ENCODE results near the gene GABRA4. TPM values are rescaled to one million over a fixed set of nuclear protein-coding genes. Genes with fewer than 3 reads are reported as not detected.
A peak's percentile ranks its signal among the peaks of the same experiment; 100 is the strongest.

The GABRA4 gene
- total and polyA plus RNA-seq, 2 donors, result 0.23 to 0.71 TPM

- no peak for DNase-seq (ENCODE audit: low read depth in 6 of 9, low spot score in 9 of 9)
- Histone ChIP-seq H3K27me3 (ENCODE audit: control insufficient read depth in 2 of 2, insufficient read depth in 1 of 2, low read length in 1 of 2) (no peaks in the 10 kb centered on the region), H3K9me3 (ENCODE audit: control insufficient read depth in 2 of 2, insufficient read depth in 1 of 2, low read length in 1 of 2) (no peaks in the 10 kb centered on the region), H3K27ac (ENCODE audit: low read depth in 1 of 2, low read length in 1 of 2) (no peak overlapping the region), H3K4me3 (ENCODE audit: low read length in 2 of 2) (no peak overlapping the region), H3K36me3 (ENCODE audit: control insufficient read depth in 2 of 2, insufficient read depth in 2 of 2, low read length in 1 of 2) (no peaks in the 10 kb centered on the region), H3K4me1 (ENCODE audit: control insufficient read depth in 2 of 2, insufficient read depth in 2 of 2, low read length in 2 of 2) (peaks cover 0 to 3% of the 10 kb centered on the region in 2 donors)
- WGBS, result 97% methylated on average over 3 of the region's 3 CpGs
Measured at GRCh38 chr4:47013373-47013772, 20.0 kb upstream of the GABRA4 start.

GRCh38 chr4:47012676-47013075 lies 19.3 kb upstream of the GABRA4 start:
- H3K9me3 ChIP-seq (ENCODE audit: control insufficient read depth in 2 of 2, insufficient read depth in 1 of 2, low read length in 1 of 2), result no peaks in the 10 kb centered on the region
- no peaks in the 10 kb centered on the region for H3K36me3 ChIP-seq (ENCODE audit: control insufficient read depth in 2 of 2, insufficient read depth in 2 of 2, low read length in 1 of 2)
- no peak overlapping the region for H3K4me3 ChIP-seq (ENCODE audit: low read length in 2 of 2)
- peaks cover 0 to 3% of the 10 kb centered on the region in 2 donors for H3K4me1 ChIP-seq (ENCODE audit: control insufficient read depth in 2 of 2, insufficient read depth in 2 of 2, low read length in 2 of 2)
- no peak for DNase-seq (ENCODE audit: low read depth in 6 of 9, low spot score in 9 of 9)
- H3K27me3 ChIP-seq (ENCODE audit: control insufficient read depth in 2 of 2, insufficient read depth in 1 of 2, low read length in 1 of 2), result no peaks in the 10 kb centered on the region
- no peak overlapping the region for H3K27ac ChIP-seq (ENCODE audit: low read depth in 1 of 2, low read length in 1 of 2)

GRCh38 chr4:47010912-47011446 lies 17.6 kb upstream of the GABRA4 start:
- H3K27me3 ChIP-seq (ENCODE audit: control insufficient read depth in 2 of 2, insufficient read depth in 1 of 2, low read length in 1 of 2), result no peaks in the 10 kb centered on the region
- H3K27ac ChIP-seq (ENCODE audit: low read depth in 1 of 2, low read length in 1 of 2), result no peak overlapping the region
- peak in 1 of 9 donors; percentile 42 for DNase-seq (ENCODE audit: low read depth in 6 of 9, low spot score in 9 of 9)
- H3K36me3 ChIP-seq (ENCODE audit: control insufficient read depth in 2 of 2, insufficient read depth in 2 of 2, low read length in 1 of 2), result no peaks in the 10 kb centered on the region
- H3K4me3 ChIP-seq (ENCODE audit: low read length in 2 of 2), result no peak overlapping the region
- 55% methylated on average over 2 of the region's 2 CpGs for WGBS
- H3K9me3 ChIP-seq (ENCODE audit: control insufficient read depth in 2 of 2, insufficient read depth in 1 of 2, low read length in 1 of 2), result no peaks in the 10 kb centered on the region
- peaks cover 0 to 3% of the 10 kb centered on the region in 2 donors for H3K4me1 ChIP-seq (ENCODE audit: control insufficient read depth in 2 of 2, insufficient read depth in 2 of 2, low read length in 2 of 2)

- Histone ChIP-seq H3K27ac (ENCODE audit: low read depth in 1 of 2, low read length in 1 of 2) (no peak overlapping the region), H3K4me3 (ENCODE audit: low read length in 2 of 2) (no peak overlapping the region), H3K4me1 (ENCODE audit: control insufficient read depth in 2 of 2, insufficient read depth in 2 of 2, low read length in 2 of 2) (peaks cover 0 to 3% of the 10 kb centered on the region in 2 donors), H3K9me3 (ENCODE audit: control insufficient read depth in 2 of 2, insufficient read depth in 1 of 2, low read length in 1 of 2) (no peaks in the 10 kb centered on the region), H3K36me3 (ENCODE audit: control insufficient read depth in 2 of 2, insufficient read depth in 2 of 2, low read length in 1 of 2) (no peaks in the 10 kb centered on the region), H3K27me3 (ENCODE audit: control insufficient read depth in 2 of 2, insufficient read depth in 1 of 2, low read length in 1 of 2) (no peaks in the 10 kb centered on the region)
- no peak for DNase-seq (ENCODE audit: low read depth in 6 of 9, low spot score in 9 of 9)
Measured at GRCh38 chr4:47010347-47010911, 17.0 kb upstream of the GABRA4 start.

GRCh38 chr4:47002580-47002979 lies 9.2 kb upstream of the GABRA4 start:
- no peaks in the 10 kb centered on the region for H3K9me3 ChIP-seq (ENCODE audit: control insufficient read depth in 2 of 2, insufficient read depth in 1 of 2, low read length in 1 of 2)
- H3K27me3 ChIP-seq (ENCODE audit: control insufficient read depth in 2 of 2, insufficient read depth in 1 of 2, low read length in 1 of 2), result no peaks in the 10 kb centered on the region
- no peaks in the 10 kb centered on the region for H3K36me3 ChIP-seq (ENCODE audit: control insufficient read depth in 2 of 2, insufficient read depth in 2 of 2, low read length in 1 of 2)
- DNase-seq (ENCODE audit: low read depth in 6 of 9, low spot score in 9 of 9), result no peak
- no peaks in the 10 kb centered on the region for H3K4me1 ChIP-seq (ENCODE audit: control insufficient read depth in 2 of 2, insufficient read depth in 2 of 2, low read length in 2 of 2)
- H3K4me3 ChIP-seq (ENCODE audit: low read length in 2 of 2), result no peak overlapping the region
- WGBS, result 95% methylated on average over 1 of the region's 1 CpG
- H3K27ac ChIP-seq (ENCODE audit: low read depth in 1 of 2, low read length in 1 of 2), result no peak overlapping the region

GRCh38 chr4:47000406-47000805 lies 7.0 kb upstream of the GABRA4 start:
- Histone ChIP-seq H3K27ac (ENCODE audit: low read depth in 1 of 2, low read length in 1 of 2) (no peak overlapping the region), H3K4me3 (ENCODE audit: low read length in 2 of 2) (no peak overlapping the region), H3K9me3 (ENCODE audit: control insufficient read depth in 2 of 2, insufficient read depth in 1 of 2, low read length in 1 of 2) (no peaks in the 10 kb centered on the region), H3K4me1 (ENCODE audit: control insufficient read depth in 2 of 2, insufficient read depth in 2 of 2, low read length in 2 of 2) (no peaks in the 10 kb centered on the region), H3K27me3 (ENCODE audit: control insufficient read depth in 2 of 2, insufficient read depth in 1 of 2, low read length in 1 of 2) (peaks cover 0 to 1% of the 10 kb centered on the region in 2 donors), H3K36me3 (ENCODE audit: control insufficient read depth in 2 of 2, insufficient read depth in 2 of 2, low read length in 1 of 2) (no peaks in the 10 kb centered on the region)
- no peak for DNase-seq (ENCODE audit: low read depth in 6 of 9, low spot score in 9 of 9)
- WGBS, result 98% methylated on average over 1 of the region's 1 CpG

- no peak for DNase-seq (ENCODE audit: low read depth in 6 of 9, low spot score in 9 of 9)
Measured at GRCh38 chr4:46999566-46999965, 6.2 kb upstream of the GABRA4 start.

GRCh38 chr4:46994007-46994405 lies 625 bp upstream of the GABRA4 start:
- Histone ChIP-seq H3K27ac (ENCODE audit: low read depth in 1 of 2, low read length in 1 of 2) (no peak overlapping the region), H3K4me3 (ENCODE audit: low read length in 2 of 2) (peak overlapping the region in 1 of 2 donors; percentile 13), H3K36me3 (ENCODE audit: control insufficient read depth in 2 of 2, insufficient read depth in 2 of 2, low read length in 1 of 2) (no peaks in the 10 kb centered on the region), H3K4me1 (ENCODE audit: control insufficient read depth in 2 of 2, insufficient read depth in 2 of 2, low read length in 2 of 2) (no peaks in the 10 kb centered on the region), H3K9me3 (ENCODE audit: control insufficient read depth in 2 of 2, insufficient read depth in 1 of 2, low read length in 1 of 2) (peaks cover 0 to 4% of the 10 kb centered on the region in 2 donors), H3K27me3 (ENCODE audit: control insufficient read depth in 2 of 2, insufficient read depth in 1 of 2, low read length in 1 of 2) (peaks cover 18 to 33% of the 10 kb centered on the region in 2 donors)
- DNase-seq (ENCODE audit: low read depth in 6 of 9, low spot score in 9 of 9), result no peak
- WGBS, result 6% methylated on average over 14 of the region's 14 CpGs

More at GRCh38 chr4:46999566-46999965, 6.2 kb upstream of the GABRA4 start:
- Histone ChIP-seq H3K4me3 (ENCODE audit: low read length in 2 of 2) (no peak overlapping the region), H3K27me3 (ENCODE audit: control insufficient read depth in 2 of 2, insufficient read depth in 1 of 2, low read length in 1 of 2) (peaks cover 0 to 9% of the 10 kb centered on the region in 2 donors), H3K36me3 (ENCODE audit: control insufficient read depth in 2 of 2, insufficient read depth in 2 of 2, low read length in 1 of 2) (no peaks in the 10 kb centered on the region), H3K4me1 (ENCODE audit: control insufficient read depth in 2 of 2, insufficient read depth in 2 of 2, low read length in 2 of 2) (no peaks in the 10 kb centered on the region), H3K9me3 (ENCODE audit: control insufficient read depth in 2 of 2, insufficient read depth in 1 of 2, low read length in 1 of 2) (no peaks in the 10 kb centered on the region), H3K27ac (ENCODE audit: low read depth in 1 of 2, low read length in 1 of 2) (no peak overlapping the region)

GRCh38 chr4:46992338-46992737 lies 1.0 kb downstream of the GABRA4 start:
- no peaks in the 10 kb centered on the region for H3K36me3 ChIP-seq (ENCODE audit: control insufficient read depth in 2 of 2, insufficient read depth in 2 of 2, low read length in 1 of 2)
- H3K27me3 ChIP-seq (ENCODE audit: control insufficient read depth in 2 of 2, insufficient read depth in 1 of 2, low read length in 1 of 2), result peaks cover 18 to 33% of the 10 kb centered on the region in 2 donors

More at GRCh38 chr4:46992338-46992737, 1.0 kb downstream of the GABRA4 start:
- Histone ChIP-seq H3K4me3 (ENCODE audit: low read length in 2 of 2) (no peak overlapping the region), H3K9me3 (ENCODE audit: control insufficient read depth in 2 of 2, insufficient read depth in 1 of 2, low read length in 1 of 2) (peaks cover 0 to 4% of the 10 kb centered on the region in 2 donors), H3K4me1 (ENCODE audit: control insufficient read depth in 2 of 2, insufficient read depth in 2 of 2, low read length in 2 of 2) (no peaks in the 10 kb centered on the region), H3K27ac (ENCODE audit: low read depth in 1 of 2, low read length in 1 of 2) (no peak overlapping the region)
- 20% methylated on average over 9 of the region's 9 CpGs for WGBS
- no peak for DNase-seq (ENCODE audit: low read depth in 6 of 9, low spot score in 9 of 9)
